ENCODE data around the gene FOXP1.

The FOXP1 gene

DNA sequence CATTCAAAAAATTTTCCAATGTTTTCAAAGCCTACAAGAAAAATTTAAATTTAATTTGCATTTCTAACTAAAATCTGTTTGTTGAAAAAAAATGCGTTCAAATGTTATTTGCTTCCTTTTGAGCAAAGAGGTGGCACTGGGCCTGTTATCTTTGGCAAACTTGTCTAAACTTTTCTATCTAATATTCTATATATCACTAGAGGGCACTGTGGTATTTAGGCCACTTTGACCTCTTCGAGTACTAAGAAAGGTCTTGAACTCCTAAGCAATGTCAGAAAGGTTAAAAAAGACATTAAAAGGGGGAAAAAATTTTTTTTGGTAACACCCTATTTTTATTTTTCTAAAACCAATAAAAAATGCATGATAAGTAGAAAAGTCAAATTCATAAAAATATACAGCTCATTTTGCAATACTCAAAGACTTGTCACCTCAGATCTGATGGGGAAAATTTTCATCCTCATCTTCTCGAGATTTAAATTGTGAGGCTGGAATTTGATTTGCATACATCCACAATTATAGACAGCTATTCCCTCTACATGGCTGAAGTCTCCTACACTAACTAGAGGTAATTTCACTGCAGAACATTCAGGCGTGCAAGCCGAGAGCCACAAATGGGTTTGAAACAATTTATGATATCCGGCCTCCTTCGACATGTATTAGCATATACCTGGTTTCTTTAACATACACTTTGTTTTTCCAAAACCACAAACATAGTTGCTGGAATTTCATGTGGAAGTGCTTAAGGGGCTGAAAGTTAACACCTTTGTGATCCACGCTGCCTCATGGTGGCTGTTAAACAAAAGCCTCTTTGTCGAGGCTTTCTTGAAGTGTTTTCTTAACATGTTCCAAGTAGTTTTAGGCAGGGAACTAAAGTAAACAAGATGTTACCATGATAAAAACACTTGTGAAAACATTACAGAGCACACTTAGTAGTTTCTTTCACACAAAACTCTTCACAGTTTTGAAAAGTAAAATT is 576.4 kb downstream of the FOXP1 start:
- TF ChIP-seq, protein P1, sequence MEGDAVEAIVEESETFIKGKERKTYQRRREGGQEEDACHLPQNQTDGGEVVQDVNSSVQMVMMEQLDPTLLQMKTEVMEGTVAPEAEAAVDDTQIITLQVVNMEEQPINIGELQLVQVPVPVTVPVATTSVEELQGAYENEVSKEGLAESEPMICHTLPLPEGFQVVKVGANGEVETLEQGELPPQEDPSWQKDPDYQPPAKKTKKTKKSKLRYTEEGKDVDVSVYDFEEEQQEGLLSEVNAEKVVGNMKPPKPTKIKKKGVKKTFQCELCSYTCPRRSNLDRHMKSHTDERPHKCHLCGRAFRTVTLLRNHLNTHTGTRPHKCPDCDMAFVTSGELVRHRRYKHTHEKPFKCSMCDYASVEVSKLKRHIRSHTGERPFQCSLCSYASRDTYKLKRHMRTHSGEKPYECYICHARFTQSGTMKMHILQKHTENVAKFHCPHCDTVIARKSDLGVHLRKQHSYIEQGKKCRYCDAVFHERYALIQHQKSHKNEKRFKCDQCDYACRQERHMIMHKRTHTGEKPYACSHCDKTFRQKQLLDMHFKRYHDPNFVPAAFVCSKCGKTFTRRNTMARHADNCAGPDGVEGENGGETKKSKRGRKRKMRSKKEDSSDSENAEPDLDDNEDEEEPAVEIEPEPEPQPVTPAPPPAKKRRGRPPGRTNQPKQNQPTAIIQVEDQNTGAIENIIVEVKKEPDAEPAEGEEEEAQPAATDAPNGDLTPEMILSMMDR (IDR thresholded peaks at IDR 0.05; ENCODE audit: low read depth, low read length), result no peak
- no peak overlapping the region for H3K4me3 ChIP-seq (ENCODE audit: low read depth, low read length)

GRCh38 chr3:71005702-71006321 is 577.7 kb downstream of the FOXP1 start:
- no peak overlapping the region for H3K4me3 ChIP-seq (ENCODE audit: low read depth, low read length)
- TF ChIP-seq, protein P1 (IDR thresholded peaks at IDR 0.05; ENCODE audit: low read depth, low read length), result no peak

- TF ChIP-seq, protein P1 (IDR thresholded peaks at IDR 0.05; ENCODE audit: low read depth, low read length), result no peak
- no peak overlapping the region for H3K4me3 ChIP-seq (ENCODE audit: low read depth, low read length)
Measured at GRCh38 chr3:71003511-71003910, 580.0 kb downstream of the FOXP1 start.

DNA sequence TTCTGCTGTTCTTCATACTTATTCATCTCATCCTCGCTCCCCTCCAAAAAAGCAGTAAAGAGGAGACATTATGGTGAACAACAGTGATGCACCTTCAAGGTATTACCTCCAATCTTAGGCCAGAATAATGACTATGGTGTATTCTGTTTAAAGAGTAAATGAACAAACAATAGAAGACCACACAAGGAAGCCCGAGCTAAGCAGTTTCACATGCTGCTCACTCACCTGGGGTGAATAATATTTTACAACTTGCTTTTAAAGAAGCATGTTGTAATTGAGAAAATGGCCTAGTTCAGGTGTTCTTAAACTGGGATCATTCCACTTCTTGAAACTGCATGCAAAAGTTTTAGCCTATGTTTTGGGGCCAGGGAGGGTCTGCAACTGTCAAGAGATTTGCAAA is 581.2 kb downstream of the FOXP1 start:
- TF ChIP-seq, protein P1 (IDR thresholded peaks at IDR 0.05; ENCODE audit: low read depth, low read length), result no peak

DNA sequence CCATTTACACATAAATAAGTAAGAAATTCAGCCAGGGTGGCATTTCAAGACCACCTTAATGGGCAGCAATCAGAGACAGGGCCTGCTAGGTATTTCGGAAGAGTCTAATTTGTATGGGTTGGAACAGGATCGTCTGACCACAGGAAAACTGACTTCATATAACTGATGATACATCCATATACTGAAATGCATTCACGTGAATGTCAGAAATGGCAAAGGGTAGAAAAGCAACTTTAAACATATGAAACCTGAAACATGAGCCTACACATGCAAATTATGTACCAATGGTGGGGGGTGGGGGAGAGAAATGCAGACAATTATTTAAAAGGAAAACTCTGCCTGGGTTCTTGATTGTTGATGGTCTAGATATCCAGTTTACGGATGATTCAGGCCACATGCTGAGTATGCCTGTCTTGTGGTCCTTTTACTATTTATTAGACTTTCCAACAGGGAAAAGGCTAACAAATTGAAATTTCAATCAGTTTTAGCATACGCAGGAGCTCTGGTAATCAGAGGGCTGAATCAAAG is 582.2 kb downstream of the FOXP1 start:
- TF ChIP-seq, protein P1 (IDR thresholded peaks at IDR 0.05; ENCODE audit: low read depth, low read length), result no peak
- H3K4me3 ChIP-seq (ENCODE audit: low read depth, low read length), result no peak overlapping the region

More for the DNA sequence above, 581.2 kb downstream of the FOXP1 start:
- H3K4me3 ChIP-seq (ENCODE audit: low read depth, low read length), result no peak overlapping the region

- TF ChIP-seq, protein P1 (IDR thresholded peaks at IDR 0.05; ENCODE audit: low read depth, low read length), result no peak
- H3K4me3 ChIP-seq (ENCODE audit: low read depth, low read length), result no peak overlapping the region
Measured at GRCh38 chr3:71000483-71000882, 583.0 kb downstream of the FOXP1 start.

GRCh38 chr3:70999730-71000129 is 583.8 kb downstream of the FOXP1 start:
- no peak overlapping the region for H3K4me3 ChIP-seq (ENCODE audit: low read depth, low read length)
- TF ChIP-seq, protein P1 (IDR thresholded peaks at IDR 0.05; ENCODE audit: low read depth, low read length), result no peak

All from WI38 (cell line).